GM18511 (cell line): ENCODE data around the gene CAPN9.
"Not testable (repeated sequence)": the region's sequence is repeated elsewhere in the genome, so short reads cannot be mapped to it uniquely, and the experiment has no call there.

Experiments
- ATAC-seq: cut with Tn5 transposase; IDR thresholded peaks from one replicate; pipeline ENCODE4 v1.9.1; 2021; ENCODE audit warnings: mild to moderate bottlenecking, moderate library complexity; ENCODE audit not compliant: unreplicated experiment

CAPN9 gene

DNA sequence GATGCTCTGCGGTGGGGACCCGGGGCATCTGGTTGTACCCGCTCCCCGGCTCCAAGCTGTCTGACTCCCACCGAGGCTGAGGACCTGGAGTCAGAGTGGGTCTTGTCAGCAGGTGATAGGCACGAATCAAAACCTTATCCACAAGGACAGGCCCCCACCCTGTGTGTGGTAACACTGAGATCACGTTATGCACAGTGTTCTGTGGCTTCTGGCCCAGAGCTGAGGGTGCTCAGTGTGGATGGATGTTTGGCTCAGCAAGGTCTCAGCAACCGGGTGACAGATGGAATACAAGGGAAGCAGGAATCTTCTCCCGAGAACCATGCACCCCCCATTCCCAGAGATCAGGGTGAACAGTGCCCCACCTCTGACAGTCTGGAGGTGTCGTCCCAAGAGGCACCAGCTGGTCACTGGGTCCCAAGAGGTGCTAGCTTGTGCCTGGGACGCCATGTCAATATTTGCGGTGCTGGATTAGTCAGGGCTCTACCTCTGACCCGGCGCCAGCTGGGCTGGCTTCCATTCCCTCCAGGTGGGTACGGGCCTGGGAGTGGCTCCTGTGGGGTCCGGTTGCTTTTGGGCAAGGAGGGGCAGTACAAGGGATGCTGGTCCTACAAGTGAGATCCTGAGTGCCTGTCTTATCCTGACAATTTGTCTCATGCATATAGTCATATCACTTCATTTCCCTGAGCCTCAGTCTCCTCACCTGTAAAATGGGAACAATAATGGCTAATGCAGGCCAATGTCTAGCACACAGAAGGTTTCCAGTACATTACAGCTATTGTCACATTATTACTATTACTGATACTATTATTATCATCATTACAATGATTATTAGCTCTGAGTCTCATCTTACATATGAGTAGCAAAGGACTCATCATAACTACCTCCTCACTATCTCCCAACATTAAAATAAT, 957 bp downstream of the CAPN9 start:
- no peak for ATAC-seq

DNA sequence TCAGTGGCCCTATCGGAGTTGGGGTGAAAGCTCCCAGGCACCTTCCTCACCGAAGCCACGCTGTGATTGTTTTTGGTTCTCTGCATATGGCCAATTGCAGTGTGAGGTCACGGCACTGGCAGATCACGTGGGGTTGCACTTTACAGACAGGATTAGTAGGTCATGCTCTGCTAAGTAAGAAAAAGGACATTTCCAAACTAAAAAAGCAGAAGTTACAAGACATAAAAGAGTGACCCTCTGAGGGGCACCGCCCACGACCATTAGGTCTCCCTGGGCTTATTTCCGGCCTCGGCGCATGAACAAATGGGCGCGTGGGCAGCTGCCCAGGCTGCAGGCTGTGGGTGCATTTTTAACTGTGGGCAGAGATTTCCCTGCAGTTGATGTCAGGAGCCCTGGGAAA, 2.0 kb downstream of the CAPN9 start:
- peak; percentile 60 for ATAC-seq

DNA sequence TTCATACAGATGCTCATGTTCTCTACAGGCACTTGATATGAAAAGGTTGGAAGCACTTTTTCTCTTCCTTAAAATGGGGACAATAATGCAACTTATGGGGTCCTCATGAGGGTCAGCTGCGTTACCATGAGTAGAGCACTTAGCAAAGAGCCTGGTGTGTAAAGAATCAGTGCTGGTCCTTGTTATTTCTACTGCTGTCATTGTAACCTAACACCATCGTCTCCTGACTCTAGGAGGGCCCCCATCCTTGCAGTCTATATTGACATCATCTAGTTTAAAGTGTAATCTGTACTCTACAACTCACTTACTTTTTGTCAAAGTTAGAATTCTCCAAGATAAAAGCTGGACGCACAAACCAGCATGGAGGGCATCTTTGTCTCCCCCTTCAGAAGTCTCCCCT, 2.4 kb downstream of the CAPN9 start:
- ATAC-seq: no peak

DNA sequence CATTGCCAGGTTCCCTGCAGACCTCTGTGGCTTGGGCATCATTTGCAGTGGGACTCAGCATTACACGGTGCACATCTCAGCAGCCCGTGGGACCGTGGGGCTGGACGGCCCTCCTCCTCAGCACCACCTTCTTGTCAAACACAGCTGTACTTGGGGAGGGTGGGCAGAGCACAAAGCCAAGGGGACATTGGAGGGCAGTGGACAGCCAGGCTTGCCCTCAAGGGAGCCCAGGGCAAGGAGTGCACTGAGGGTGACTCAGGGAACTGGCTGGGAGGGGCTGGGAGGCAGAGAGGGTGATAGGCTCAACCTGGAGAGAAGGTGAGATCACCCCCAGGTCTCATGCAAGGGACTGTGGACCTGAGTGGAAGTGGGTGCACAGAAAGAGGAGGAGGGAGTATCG, 3.4 kb downstream of the CAPN9 start:
- ATAC-seq: no peak

DNA sequence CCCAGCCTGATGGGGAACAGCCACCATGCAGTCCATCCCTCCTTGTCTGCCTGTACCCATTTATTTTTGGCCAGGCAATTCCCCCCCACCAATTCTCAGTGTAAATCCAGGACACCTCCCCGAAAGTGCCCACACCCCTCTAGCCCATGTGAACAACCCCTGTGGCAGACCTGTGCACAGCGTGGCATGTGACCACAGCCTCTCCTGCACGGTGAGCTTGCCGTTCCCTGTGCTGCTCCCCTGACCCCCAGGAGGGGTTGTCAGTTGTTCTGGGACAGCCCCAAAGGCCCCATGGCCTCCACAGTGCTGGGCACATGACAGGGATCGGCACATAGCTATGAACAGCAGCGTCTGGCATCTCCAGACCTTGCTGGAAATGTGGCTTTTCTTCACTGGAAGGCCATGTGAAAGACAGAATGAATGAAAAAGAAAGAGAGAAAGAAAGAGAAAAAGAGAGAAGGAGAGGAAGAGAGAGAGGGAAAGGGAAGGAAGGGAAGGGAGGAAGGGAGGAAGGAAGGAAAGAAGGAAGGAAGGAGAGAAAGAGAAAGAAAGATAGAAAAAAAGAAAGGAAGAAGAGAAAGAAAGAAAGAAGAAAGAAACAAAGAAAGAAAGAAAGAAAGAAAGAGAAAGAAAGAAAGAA, 3.9 kb downstream of the CAPN9 start:
- ATAC-seq: no peak

DNA sequence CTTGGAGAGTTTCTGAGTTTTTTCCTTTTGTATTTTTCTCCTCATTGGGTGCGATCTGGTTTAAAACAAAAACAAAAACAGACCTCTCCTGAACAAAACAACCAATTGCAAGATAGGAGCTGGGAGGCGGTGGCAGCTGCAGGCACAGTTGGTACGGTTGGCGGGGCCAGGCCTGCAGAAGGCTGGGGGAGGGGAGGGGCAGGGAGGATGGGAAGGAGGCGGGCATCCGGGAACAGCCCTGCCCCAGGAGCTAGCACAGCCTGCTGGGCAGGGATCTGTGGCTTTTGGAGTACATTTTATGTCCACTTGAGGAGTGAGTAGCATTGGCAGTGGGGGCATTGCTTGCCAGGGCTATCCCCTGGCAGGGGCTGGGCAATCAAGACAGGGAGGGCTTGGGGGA, 5.2 kb downstream of the CAPN9 start:
- no peak for ATAC-seq

DNA sequence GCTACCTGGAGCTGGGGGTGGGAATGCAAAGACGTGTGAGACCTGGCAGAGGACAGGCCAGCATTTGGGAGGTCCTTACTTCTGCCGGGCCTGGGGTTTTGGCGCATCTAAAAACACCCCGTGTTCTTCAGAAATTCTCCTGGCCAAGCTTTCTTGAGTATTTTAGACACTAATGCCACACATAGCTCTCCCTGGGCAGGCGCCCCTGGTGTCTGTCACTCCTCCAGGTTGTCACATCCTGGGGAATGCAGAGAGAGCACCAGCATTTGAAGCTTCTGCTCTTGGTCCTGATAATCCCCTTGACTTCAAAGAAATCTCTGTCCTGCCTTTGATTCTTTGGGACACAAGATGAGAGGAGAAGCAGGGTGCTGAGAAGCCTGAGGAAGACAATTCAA, 6.0 kb downstream of the CAPN9 start:
- ATAC-seq: no peak

DNA sequence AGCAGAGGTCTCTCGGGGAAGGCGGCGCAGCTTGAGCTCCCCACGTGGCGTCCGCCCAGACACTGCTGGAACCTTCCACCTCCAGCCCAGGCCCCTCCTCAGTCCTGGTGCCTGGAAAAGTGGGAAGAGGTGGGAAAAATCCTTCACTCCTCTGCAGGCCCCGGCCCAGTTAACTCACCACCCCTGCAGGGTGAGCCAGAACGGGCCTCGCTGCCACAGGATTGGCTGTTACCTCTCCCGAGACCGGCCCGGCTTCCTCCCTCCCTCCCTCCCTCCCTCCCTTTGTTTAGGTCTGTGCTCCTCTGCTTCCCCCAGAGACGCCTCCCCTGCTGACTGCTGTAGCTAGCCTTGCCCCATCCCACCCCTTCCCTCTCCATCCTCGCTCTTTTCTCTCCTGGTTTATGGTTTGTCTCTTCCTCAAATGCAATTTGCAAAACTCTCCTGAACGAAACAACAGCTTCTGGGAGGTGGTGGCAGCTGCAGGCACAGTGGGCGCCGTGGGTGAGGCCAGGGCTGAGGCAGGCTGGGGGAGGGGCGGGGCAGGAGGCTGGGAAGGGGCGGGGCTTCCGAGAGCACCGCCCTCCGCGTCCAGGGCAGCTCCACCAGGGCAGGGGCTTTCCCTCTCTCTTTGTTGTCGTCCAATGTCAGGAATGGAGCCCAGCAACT, 6.5 kb downstream of the CAPN9 start:
- ATAC-seq: no peak

DNA sequence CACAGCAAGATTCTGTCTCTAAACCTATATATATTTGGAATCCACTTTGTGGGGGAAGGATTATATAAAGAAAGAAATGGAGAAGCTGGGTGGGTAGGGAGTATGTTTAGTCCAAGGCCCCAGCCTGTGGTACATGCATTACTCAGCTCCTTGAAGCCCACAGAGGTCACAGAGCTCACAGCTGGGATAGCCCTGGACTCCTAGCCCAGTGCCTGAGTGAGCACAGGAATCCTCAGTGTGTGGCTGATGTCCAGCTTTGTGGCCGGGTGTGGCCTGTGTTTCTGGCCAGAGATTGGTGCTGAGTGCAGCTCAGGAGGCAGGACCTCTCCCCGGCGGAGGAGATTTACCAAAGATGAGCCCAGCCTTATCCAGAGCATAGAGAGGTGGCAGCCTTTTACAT, 7.6 kb downstream of the CAPN9 start:
- ATAC-seq: no peak

DNA sequence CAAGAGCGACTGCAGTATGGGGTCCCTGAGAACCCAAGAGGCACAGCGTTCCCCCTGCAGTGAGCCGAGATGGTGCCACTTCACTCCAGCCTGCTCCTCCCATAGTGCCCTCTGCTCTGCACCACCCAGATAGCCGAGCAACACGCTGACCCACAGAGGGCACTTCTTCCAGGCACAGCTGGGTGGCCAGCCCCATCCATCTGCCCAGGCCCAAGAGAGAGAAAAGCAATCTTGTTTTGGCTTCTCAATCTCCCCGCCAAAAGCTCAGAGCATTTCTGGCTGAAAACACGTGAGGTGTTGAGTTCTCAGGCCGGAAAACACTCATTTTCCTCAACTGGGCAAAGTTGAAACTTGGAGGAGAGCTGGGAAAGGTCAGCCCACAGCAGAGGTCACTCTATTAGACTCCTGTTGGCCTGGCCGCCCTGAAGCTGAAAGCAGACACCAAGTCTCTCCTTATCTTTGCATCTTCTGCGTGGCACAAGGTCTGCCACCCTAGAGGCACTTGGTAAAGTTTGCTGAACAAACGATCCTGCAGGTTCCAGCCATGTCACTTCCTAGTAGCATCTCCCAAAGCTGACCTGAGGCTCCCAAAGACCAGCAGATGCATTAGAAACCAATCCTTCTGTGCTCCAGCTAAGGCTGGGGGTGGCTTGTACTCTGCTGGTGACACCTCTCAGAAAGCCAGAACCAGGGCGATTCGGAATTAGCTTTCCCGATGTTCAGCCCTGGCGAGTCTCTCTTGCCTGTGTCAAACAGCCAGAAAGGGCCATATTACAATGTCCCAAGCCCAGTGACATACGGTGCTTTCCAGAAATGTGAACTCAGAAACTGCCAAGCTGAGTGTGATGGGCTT, 10.9 kb downstream of the CAPN9 start:
- ATAC-seq: no peak

DNA sequence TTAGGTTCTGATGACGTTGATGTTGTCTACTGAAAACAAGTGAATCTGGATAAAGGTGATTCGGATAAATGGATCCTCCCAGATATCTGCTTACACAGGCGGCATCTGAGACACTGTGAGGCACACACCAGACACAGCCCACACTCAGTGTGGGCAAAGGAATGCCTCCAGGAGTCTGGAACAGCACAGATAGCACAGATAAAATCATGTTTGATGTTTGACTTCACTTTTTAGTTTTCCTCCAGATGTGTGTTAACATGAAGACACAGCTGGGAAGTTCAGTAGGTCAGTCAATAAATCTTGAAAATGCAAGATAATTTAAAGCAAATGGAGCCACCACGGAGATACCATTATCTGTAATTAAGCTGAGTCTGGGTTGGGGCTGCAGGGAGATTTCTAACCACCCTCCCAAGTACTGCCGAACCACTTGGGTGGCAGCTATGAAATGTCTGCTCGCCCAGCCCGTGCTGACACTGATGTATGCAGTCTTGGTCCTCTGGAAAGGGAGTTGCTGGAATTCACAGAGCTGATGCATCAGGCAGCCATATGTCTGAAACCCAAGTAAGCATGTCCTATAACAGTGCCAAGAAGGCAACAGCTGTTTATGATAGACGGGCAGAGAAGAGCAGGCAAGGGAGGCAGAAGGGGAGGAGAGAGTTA, 11.7 kb downstream of the CAPN9 start:
- no peak for ATAC-seq

DNA sequence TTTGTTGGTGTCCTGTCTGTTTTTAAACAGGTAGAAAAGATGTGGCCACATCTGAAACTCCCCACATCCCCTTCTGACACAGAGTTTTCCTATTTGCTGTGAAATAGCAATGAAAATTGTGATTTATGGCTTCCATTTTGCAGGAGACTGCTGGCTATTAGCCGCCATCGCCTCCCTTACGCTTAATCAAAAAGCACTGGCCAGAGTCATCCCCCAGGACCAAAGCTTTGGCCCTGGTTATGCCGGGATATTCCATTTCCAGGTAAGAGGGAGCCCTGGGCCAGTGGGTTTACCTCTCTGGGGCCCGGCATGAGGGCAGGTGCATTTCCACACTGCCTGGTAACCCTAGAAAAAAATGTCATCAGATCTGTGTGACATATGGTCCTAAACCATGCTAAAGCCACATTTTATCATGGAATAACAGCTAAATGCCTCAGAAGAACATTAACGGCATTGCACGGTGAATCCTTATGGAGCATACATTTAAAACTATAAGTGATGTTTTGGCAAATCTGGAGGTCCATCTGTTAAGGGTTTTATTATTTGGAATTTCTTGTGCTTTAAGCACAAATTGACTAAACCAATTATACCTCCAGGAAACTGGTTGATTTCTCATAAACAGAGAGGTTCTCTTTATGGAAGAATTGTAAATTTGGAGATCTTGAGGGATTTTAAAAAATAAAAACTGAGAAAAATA, 12.3 kb downstream of the CAPN9 start:
- ATAC-seq: no peak

DNA sequence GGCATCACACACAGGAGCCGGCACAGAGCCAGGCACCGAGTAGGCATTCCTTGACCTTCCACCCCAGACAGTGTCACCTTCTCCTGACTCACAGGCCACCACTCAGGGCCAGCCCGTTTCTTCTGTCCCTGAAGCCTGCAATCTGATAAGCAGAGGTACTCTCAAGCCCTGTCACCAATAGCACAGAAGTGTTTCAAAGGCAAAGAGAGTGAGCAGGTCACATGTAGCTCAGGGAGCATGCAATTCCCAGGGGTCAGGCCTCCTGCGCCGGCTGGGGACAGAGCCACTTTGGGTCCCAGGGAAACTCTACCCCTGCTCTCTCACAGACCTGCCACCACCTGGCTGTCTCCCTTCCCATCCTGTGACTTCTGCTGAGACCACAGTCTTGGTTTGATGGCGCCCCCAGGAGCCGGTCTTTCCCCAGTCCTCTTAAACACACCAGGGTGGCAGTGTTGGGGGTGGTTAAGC, 13.2 kb downstream of the CAPN9 start:
- ATAC-seq: no peak

DNA sequence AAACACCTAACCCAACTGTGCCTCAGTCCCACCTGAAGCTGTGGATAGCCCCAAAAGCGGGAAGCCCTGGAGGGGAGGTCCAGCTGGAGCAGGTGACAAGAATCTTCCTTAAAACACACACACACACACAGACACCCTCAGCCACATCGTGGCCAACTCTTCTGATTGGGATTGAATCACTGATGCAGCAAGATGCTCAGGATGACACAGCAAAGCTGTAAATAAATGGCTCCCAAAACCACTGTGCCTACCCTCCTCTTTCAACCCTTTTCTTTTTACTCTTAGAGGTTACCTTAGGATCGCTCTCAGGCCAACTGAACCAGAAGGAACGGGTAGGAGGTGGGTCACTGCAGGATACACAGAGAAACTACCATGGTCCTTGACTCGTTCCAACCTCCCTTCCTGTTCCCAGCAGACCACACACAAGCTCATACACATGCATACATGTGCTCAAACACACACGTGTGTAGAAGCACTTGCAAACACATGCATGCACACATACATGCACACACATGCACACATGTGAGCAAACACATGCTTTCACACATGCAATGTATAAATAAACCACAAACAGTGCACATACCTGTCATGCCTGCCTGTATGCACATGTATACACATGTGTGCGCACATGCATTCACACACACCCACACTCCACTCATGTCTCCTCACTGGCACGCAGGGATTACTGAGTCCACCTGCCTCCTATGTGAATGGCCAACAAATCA, 14.4 kb downstream of the CAPN9 start:
- ATAC-seq: no peak

DNA sequence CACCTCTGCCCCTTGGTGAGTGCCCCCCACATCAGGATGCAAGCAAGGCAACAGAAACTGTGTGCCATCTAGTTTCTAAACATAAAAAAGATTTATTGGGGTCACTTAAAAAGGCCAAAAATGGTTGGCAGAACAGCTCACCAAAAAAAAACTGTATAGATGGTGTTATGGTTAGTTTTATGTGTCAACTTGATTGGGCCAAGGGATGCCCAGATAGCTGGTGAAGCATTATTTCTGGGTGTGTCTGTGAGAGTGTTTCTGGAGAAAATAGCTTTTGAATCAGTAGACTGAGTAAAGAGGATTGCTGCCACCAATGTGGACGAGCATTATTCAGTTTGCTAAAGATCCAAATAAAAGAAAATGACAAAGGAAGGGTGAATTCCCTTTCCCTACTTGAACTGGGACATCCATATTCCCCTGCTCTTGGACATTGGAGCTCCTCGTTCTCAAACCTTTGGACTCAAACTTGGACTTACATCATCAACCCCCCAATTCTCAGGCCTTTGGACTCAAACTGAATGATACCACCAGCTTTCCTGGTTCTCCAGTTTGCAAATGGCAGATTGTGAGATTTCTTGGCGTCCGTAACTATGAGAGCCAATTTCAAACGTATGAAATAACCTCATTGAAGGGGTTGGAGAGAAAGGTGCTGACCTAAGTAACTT, 16.9 kb downstream of the CAPN9 start:
- no peak for ATAC-seq

DNA sequence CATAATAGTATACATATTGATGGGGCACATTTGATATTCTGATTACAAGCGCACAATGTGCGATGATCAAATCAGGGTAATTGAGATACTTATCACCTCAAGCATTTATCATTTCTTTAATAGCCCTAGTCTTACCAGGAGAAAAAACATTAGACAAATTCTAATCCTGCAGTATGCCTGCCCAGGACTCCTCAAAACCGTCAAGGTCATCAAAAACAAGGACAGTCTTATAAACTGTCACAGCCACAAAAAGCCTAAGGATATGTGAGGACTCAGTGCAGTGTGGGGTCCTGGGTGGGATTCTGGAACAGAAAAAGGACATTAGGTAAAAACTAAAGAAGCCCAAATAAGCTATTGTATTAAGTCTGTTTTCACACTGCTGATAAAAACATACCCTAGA, 19.1 kb downstream of the CAPN9 start:
- no peak for ATAC-seq

DNA sequence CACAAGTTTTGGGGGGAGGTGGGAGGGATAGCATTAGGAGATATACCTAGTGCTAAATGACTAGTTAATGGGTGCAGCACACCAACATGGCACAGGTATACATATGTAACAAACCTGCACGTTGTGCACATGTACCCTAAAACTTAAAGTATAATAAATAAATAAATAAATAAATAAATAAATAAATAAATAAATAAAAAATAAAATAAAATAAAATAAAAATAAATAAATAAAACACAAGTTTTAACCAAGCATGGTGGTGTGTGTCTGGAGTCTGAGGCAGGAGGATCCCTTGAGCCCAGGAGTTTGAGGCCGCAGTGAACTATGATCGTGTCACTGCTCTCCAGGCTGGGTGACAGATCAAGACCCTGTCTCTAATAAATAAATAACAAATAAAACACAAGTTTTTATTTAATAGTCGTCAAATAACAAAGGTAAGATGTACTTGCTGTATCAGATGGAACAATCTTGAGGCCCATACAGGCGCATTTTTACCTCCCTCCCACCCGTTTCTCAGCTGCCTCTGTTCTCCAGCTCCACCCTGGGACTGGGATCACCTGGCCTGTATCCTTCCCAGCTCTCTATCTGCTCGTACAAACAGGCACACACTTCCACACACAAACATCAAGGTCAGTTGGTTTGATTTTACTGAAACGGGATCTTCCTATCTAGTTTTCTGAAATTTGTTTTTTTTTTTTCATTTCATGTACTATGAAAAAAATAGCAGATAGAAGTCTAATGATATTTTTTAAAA, 20.8 kb downstream of the CAPN9 start:
- ATAC-seq: not testable (repeated sequence)
